Measurements from ENCODE around the gene SEPTIN8. TPM values are rescaled to one million over a fixed set of nuclear protein-coding genes. Genes with fewer than 3 reads are reported as not detected.
A peak's percentile ranks its signal among the peaks of the same experiment; 100 is the strongest.

Gene SEPTIN8
- total RNA-seq, 1 donor from 2014 or later, result 28.1 TPM

- no peak for DNase-seq (ENCODE audit: low spot score in 2 of 2)
- FAIRE-seq, result no peak
Measured at GRCh38 chr5:132766020-132766805, 10.8 kb downstream of the SEPTIN8 start.

- no peak for FAIRE-seq
- no peak for DNase-seq (ENCODE audit: low spot score in 2 of 2)
Measured at GRCh38 chr5:132765311-132766019, 11.6 kb downstream of the SEPTIN8 start.

GRCh38 chr5:132764671-132765238 is 12.3 kb downstream of the SEPTIN8 start:
- DNase-seq (ENCODE audit: low spot score in 2 of 2), result no peak
- FAIRE-seq, result no peak

GRCh38 chr5:132764051-132764450 is 13.0 kb downstream of the SEPTIN8 start:
- DNase-seq (ENCODE audit: low spot score in 2 of 2), result no peak
- no peak for FAIRE-seq

GRCh38 chr5:132763181-132764036 is 13.6 kb downstream of the SEPTIN8 start:
- DNase-seq (ENCODE audit: low spot score in 2 of 2) (no peak), FAIRE-seq (no peak)

GRCh38 chr5:132762246-132763000 is 14.6 kb downstream of the SEPTIN8 start:
- DNase-seq (ENCODE audit: low spot score in 2 of 2) (no peak), FAIRE-seq (no peak)

GRCh38 chr5:132761321-132762240 is 15.5 kb downstream of the SEPTIN8 start:
- FAIRE-seq (no peak), DNase-seq (ENCODE audit: low spot score in 2 of 2) (no peak)

- DNase-seq (ENCODE audit: low spot score in 2 of 2) (no peak), FAIRE-seq (no peak)
Measured at GRCh38 chr5:132760601-132761317, 16.3 kb downstream of the SEPTIN8 start.

GRCh38 chr5:132760049-132760420 is 17.0 kb downstream of the SEPTIN8 start:
- DNase-seq (ENCODE audit: low spot score in 2 of 2) (no peak), FAIRE-seq (no peak)

- FAIRE-seq (no peak), DNase-seq (ENCODE audit: low spot score in 2 of 2) (no peak)
Measured at GRCh38 chr5:132759114-132760048, 17.7 kb downstream of the SEPTIN8 start.

GRCh38 chr5:132758451-132758850 is 18.6 kb downstream of the SEPTIN8 start:
- FAIRE-seq, result no peak

GRCh38 chr5:132756542-132756941 is 20.5 kb downstream of the SEPTIN8 start:
- DNase-seq (ENCODE audit: low spot score in 2 of 2) (no peak), FAIRE-seq (no peak)

More at GRCh38 chr5:132758451-132758850, 18.6 kb downstream of the SEPTIN8 start:
- DNase-seq (ENCODE audit: low spot score in 2 of 2), result no peak

GRCh38 chr5:132754947-132755346 is 22.1 kb downstream of the SEPTIN8 start:
- no peak for FAIRE-seq

GRCh38 chr5:132754111-132754510 is 22.9 kb downstream of the SEPTIN8 start:
- FAIRE-seq (no peak), DNase-seq (ENCODE audit: low spot score in 2 of 2) (no peak)

More at GRCh38 chr5:132754947-132755346, 22.1 kb downstream of the SEPTIN8 start:
- DNase-seq (ENCODE audit: low spot score in 2 of 2), result no peak

GRCh38 chr5:132753135-132753987 is 23.7 kb downstream of the SEPTIN8 start:
- FAIRE-seq (no peak), DNase-seq (ENCODE audit: low spot score in 2 of 2) (peak in 1 of 2 donors; percentile 71)

GRCh38 chr5:132752581-132753125 is 24.4 kb downstream of the SEPTIN8 start:
- peak in 1 of 2 donors; percentile 2 for DNase-seq (ENCODE audit: low spot score in 2 of 2)
- FAIRE-seq, result no peak

Measured in frontal cortex (tissue), 4 donors.